GM19025 (cell line): ENCODE measurements around the gene TBL2.
A peak's percentile ranks its signal among the peaks of the same experiment; 100 is the strongest.
"Not testable (repeated sequence)": the region's sequence is repeated elsewhere in the genome, so short reads cannot be mapped to it uniquely, and the experiment has no call there.

Experiments used
- ATAC-seq: cut with Tn5 transposase; IDR thresholded peaks from one replicate; pipeline ENCODE4 v1.9.1; 2021; ENCODE audit warnings: mild to moderate bottlenecking, low read depth, moderate library complexity; ENCODE audit not compliant: unreplicated experiment

TBL2 gene

DNA sequence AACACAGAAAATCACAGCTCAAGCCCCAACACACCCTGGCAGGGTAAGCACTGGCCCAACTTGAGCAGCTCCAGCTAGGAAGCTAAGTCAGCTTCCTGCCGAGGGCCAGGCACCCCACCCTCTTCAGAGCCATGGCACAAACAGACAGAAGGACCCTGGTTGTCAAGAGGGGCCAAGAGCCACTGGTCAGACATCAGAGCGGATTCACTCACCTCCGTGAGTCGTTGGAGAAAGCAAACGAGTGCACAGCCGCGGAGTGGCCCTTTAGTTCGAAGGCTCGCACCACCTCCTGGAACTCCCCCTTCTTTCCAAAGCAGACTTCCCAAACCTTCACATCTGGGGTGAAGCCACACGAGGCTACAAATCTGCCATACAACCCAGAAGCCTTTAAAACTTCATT lies 7.4 kb downstream of the TBL2 start:
- no peak for ATAC-seq

DNA sequence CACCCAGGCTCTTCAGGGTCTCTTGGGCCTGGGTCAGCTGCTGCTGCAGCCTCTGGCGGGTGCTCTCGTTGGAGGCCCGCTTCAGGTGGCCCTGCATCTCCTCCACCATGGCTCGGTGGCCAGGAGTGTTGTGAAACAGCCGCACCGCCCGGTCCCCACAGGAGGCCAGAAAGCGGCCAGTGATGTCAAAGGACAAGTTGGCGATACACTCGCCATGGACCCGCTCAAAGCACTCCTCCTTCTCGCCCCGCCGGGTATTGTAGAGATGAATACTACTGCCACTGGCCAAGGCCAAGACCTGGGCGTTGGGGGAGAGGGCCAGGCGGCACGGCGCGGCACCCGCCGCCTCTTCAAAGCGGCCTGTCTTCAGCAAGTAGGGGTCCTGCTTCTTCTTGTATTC lies 7.9 kb downstream of the TBL2 start:
- ATAC-seq: no peak

DNA sequence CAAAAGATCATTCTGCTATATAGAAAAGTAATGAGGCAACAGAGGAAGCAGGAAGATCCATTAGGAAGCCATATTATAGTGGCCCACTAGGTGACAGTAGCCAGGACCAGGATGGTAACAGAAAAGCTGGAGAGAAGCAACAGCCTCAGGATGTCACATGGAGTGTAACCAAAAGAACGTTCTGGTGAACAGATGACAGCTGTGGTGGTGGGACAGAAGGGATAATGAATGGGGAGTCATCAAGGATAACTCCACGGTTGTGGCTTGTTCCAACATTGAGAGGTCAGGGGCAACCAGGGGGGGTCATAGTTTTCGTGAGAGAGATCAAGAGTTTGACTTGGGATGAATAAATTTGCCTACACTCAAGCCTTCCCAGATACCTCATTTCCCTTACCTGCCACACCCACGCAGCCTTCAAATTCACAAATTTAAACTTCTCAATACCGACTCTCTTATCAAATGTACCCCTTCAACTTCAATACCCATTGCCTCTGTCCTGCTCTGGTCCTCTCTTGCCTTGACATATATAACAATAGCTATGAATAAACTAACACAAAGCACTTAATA lies 9.3 kb downstream of the TBL2 start:
- no peak for ATAC-seq

- no peak for ATAC-seq
Measured at GRCh38 chr7:73567846-73568685, 10.3 kb downstream of the TBL2 start.

DNA sequence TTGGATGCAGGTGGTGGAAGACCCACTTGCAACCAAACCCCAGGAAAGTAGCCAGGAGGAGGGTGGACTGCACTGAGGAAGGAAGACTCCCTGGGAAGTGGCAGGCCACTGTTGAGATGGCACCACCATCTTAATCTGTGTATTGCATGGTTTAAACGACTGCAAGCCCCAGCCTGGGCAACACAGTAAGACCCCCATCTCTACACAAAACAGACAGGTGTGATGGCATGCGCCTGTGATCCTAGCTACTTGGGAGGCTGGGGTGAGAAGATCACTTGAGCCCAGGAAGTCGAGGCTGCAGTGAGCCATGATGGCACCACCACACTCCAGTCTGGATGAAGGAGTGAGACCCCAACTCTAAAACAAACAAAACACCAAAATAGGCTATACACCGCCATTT lies 11.2 kb downstream of the TBL2 start:
- no peak for ATAC-seq

- ATAC-seq: not testable (repeated sequence)
Measured at GRCh38 chr7:73566431-73566830, 11.9 kb downstream of the TBL2 start.

DNA sequence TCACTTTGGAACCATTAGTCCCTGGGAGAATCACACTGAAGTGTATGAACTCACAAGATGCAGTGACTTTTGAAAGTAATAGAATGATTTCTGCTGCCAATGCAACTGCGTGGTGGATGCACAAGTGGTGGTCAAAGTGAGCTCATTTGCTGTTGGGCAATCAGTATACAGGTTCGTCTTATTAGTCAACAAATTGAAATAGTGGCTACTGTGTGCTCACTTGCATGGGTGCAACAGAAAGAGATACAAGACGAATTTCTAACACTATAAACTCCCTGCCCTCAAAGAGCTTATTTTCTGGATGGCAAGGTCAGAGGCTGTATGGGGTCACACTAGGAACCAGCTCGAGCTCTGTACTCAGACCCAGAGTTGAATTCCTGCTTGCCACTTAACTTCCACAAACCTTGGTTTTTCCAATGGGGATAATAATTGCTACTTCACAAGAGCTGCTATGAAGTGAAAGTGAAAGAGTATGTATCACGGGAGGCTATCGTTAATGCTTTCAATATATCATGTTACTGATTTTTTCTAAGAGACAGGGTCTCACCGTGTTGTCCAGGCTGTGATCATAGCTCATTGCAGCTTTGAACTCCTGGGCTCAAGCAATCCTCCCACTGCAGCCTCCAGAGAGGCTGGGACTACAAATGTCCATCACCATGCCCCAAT lies 12.6 kb downstream of the TBL2 start:
- no peak for ATAC-seq

DNA sequence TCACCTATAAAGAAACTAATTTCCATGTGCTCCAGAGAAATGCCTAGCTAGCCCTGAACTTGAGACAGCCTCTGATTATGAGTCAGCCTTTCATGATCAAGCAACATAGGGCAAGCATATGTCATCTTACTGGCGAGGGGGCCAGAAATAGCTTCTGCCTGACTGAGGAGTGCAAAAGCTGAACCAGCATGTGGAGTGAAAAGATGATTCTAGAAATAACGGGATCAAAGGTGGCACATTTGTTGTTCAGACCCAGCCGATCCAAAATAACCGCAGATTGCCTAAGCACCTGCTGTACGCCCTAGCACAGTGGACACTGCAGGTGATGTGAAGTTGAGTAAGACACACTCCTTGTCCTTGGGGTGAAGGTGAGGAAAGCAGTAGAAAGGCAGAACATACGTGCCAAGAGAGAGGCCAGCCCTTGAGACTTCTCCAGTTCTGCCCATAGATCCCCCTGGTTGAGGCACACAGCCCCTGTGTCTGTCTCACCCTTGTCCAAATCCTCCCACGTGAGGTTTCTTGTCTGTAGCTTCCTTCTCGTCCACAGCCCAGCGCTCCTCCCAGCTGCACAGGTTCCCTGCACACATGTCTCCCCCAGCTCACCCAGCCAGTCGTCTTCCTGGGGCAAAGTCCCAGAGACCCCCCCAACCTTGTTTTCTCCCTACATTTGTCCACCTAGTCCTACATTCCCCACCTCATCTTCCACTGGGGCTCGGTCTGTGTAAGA lies 18.1 kb downstream of the TBL2 start:
- no peak for ATAC-seq

GRCh38 chr7:73557397-73558257 lies 20.8 kb downstream of the TBL2 start, which contains the start of gene BCL7B:
Gene BCL7B, minus strand, starts transcription at chr7:73557690. Its CDS starts 112 bp downstream, at chr7:73557578.
- peak; percentile 35 for ATAC-seq

DNA sequence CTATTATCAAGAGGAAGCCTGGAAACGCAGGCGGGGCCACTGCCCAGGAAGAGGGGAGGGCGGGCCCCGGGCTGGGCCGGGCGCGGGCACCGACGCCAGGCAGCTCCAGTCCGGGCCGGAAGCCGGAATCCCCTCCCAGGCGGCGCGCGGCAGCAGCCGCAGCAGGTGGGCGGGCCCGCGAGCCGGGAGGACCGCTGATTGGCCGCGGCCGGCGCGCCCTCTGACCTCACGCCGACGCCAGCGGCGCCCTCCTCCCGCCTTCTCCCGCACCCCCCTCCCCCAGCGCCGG lies 21.3 kb downstream of the TBL2 start:
- peak; percentile 76 for ATAC-seq

GRCh38 chr7:73556208-73557107 lies 21.9 kb downstream of the TBL2 start:
- no peak for ATAC-seq

- no peak for ATAC-seq
Measured at GRCh38 chr7:73555411-73555982, 22.9 kb downstream of the TBL2 start.

GRCh38 chr7:73550093-73550492 lies 28.3 kb downstream of the TBL2 start:
- not testable (repeated sequence) for ATAC-seq

- ATAC-seq: no peak
Measured at GRCh38 chr7:73549176-73549575, 29.2 kb downstream of the TBL2 start.

DNA sequence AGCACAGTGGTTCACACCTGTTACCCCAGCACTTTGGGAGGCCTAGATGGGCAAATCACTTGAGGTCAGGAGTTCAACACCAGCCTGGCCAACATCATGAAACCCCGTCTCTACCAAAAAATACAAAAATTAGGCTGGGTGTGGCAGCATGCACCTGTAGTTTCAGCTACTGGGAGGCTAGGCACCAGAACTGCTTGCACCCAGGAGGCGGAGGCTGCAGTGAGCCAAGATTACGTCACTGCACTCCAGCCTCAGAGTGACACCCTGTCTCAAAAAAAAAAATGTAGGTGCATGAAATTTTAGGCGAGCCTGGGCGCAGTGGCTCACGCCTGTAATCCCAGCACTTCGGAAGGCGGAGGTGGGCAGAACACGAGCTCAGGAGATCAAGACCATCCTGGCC lies 30.5 kb downstream of the TBL2 start:
- ATAC-seq: no peak

DNA sequence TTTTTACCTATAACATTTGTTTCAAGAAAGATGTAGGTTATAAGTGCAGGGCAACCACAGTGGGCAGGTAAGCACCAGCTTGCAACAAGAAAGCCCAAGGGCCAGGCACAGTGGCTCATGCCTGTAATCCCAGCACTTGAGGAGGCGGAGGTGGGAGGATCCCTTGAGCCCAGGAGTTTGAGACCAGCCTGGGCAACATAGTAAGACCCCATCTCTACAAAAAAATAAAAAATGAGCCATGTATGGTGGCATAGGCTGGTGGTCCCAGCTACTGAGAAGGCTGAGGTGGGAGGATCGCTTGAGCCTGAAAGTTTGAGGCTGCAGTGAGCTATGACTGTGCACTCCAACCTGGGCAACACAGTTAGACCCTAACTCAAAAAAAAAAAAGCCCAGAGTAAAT lies 33.7 kb downstream of the TBL2 start:
- no peak for ATAC-seq

DNA sequence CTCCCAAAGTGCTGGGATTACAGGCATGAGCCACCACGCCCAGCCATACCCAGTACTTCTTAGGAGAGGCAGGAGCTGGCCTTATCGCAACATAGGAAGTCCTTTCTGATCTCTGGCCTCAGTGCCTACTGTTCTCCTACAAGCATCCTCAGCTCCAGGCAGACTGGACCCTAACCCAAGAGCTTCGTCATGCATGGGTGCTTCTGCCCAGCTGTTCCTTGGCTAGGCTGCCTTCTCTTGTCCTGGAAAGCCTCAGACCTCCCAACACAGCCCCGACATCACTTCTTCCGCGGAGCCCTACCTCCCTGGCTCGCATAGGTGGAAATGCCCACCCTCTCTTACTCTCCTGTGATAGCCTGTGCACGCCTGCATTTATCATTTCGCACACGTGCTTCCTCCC lies 36.7 kb downstream of the TBL2 start:
- ATAC-seq: no peak

DNA sequence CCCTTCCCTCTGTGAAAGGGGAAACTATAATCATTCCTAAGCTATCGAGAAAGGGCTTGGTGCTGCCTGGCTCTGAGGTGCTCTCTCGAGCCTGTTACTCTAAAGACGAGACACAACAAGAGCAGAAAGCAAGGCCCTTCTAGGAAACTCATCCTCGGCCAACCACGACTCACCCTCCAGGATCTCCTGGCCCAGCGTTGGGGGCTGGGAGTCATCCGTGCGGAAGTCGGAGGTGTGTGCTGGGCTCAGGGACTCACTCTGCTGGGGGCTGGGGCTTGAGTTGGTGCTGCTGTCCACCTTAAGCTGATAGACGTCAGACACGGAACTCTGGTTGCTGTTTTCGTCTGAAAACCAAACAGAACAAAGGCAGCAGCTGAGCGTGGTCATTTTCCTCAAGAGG lies 38.7 kb downstream of the TBL2 start:
- no peak for ATAC-seq

DNA sequence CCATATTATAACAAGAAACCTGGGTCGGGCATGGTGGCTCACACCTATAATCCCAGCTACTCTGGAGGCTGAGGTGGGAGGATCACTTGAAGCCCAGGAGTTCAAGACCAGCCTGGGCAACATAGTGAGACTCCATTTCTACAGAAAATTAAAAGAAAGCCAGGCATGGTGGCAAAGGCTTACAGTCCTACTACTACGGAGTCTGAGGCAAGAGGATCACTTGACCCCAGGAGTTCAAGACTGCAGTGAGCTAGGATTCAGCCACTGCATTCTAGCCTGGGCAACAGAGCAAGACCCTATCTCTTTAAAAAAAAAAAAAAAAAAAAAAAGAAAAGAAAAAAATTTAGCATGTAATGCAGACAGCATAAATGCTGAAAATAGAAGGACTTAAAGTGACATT lies 39.9 kb downstream of the TBL2 start:
- not testable (repeated sequence) for ATAC-seq
